PFSK-1 (cell line): Measurements from ENCODE around the gene DYDC2.

Experiments used
- POLR2AphosphoS5 ChIP-seq: IDR thresholded peaks from 2 replicates; pipeline ENCODE4 v1.6.1; 2012; ENCODE audit warnings: low read depth, mild to moderate bottlenecking, control low read depth, low read length, moderate library complexity
- REST ChIP-seq, 2 experiments: IDR thresholded peaks; 2 replicates each; pipeline versions ENCODE4 v1.6.1 to v1.8.0; 2011 to 2012; ENCODE audit warnings: low read depth in 2 of 2, low read length in 2 of 2, control low read depth in 1 of 2, inconsistent platforms in 1 of 2, mild to moderate bottlenecking in 1 of 2, moderate library complexity in 1 of 2; ENCODE audit not compliant: insufficient read depth in 1 of 2
- TAF1 ChIP-seq: IDR thresholded peaks from 2 replicates; pipeline ENCODE4 v1.6.1; 2012; ENCODE audit warnings: low read length, control low read depth, borderline replicate concordance; ENCODE audit not compliant: insufficient read depth

- TF ChIP-seq TAF1 (no peak), POLR2AphosphoS5 (no peak), REST (IDR thresholded peaks at IDR 0.05; ENCODE audit: insufficient read depth in 1 of 2, low read depth in 2 of 2, low read length in 2 of 2) (no peak)
Observed at GRCh38 chr10:80322158-80322557, 34.4 kb upstream of the DYDC2 start.
